K562 (cell line): ENCODE data around the gene HNRNPF. TPM values are rescaled to one million over a fixed set of nuclear protein-coding genes. Genes with fewer than 3 reads are reported as not detected.

Source experiments
- ELF4 ChIP-seq: fragments of 450-650 bp; formaldehyde crosslinking; IDR thresholded peaks from 2 replicates; pipeline ENCODE4 v1.4.0; 2022; ENCODE audit warnings: missing genetic modification characterization
- HDAC3 ChIP-seq: fragments of 450-650 bp; IDR thresholded peaks from 2 replicates; pipeline ENCODE4 v1.6.1; 2018; ENCODE audit warnings: borderline replicate concordance, mild to moderate bottlenecking, moderate library complexity; ENCODE audit not compliant: partially characterized antibody
- HDGF ChIP-seq: fragments of 450-650 bp; IDR thresholded peaks from 2 replicates; pipeline ENCODE4 v1.6.1; 2016
- HMBOX1 ChIP-seq: sonication (generic); IDR thresholded peaks from 2 replicates; pipeline ENCODE4 v1.6.1; 2016
- HMGN3 ChIP-seq: IDR thresholded peaks from 2 replicates; pipeline ENCODE4 v1.6.1; 2011; ENCODE audit warnings: borderline replicate concordance, low read depth, mild to moderate bottlenecking, mixed read lengths, low read length; ENCODE audit not compliant: insufficient read length; ENCODE audit errors: extremely low read depth
- MYBL2 ChIP-seq, 2 experiments: fragments of 450-650 bp in 1 of 2; sonication (generic) in 1 of 2; formaldehyde crosslinking in 1 of 2; IDR thresholded peaks; 2 replicates each; pipeline versions ENCODE4 v1.6.1 to v1.8.1; 2017 to 2022; ENCODE audit warnings: borderline replicate concordance in 1 of 2, inconsistent platforms in 1 of 2, low read depth in 1 of 2, mild to moderate bottlenecking in 1 of 2, missing genetic modification reagents in 1 of 2, moderate library complexity in 1 of 2
- NELFE ChIP-seq: IDR thresholded peaks from 2 replicates; pipeline ENCODE4 v1.6.1; 2011; ENCODE audit warnings: mild to moderate bottlenecking; ENCODE audit not compliant: insufficient read depth, insufficient read length
- PTRF ChIP-seq: fragments of 450-650 bp; IDR thresholded peaks from 2 replicates; pipeline ENCODE4 v1.6.1; 2016; ENCODE audit warnings: mild to moderate bottlenecking, missing genetic modification characterization, missing compliant biosample characterization
- RFX1 ChIP-seq: fragments of 450-650 bp; IDR thresholded peaks from 2 replicates; pipeline ENCODE4 v1.6.1; 2016; ENCODE audit warnings: mild to moderate bottlenecking, moderate library complexity
- SMARCB1 ChIP-seq: IDR thresholded peaks from 2 replicates; pipeline ENCODE4 v1.6.1; 2011; ENCODE audit warnings: improper control_type of control experiment, low read depth; ENCODE audit not compliant: insufficient read length
- ZFP1 ChIP-seq: fragments of 450-650 bp; formaldehyde crosslinking; IDR thresholded peaks from 2 replicates; pipeline ENCODE4 v1.4.0; 2020; ENCODE audit warnings: mild to moderate bottlenecking, mixed read lengths
- ZNF253 ChIP-seq: fragments of 250-450 bp; sonication (Bioruptor Pico); conservative IDR thresholded peaks from 2 replicates; pipeline ENCODE4 v1.6.1; 2021; ENCODE audit warnings: mild to moderate bottlenecking
- ZNF561 ChIP-seq: fragments of 450-650 bp; formaldehyde crosslinking; conservative IDR thresholded peaks from 2 replicates; pipeline ENCODE4 v1.4.0; 2020; ENCODE audit warnings: mild to moderate bottlenecking, moderate library complexity
- polyA plus RNA-seq, 8 experiments: library from polyadenylated mRNA; depleted of rRNA in 4 of 8; stranded (reverse) in 5 of 8; unstranded in 3 of 8; fragments of >200 nt; fragmentation: Nextera tagmentation in 2 of 8; fragmentation: Illumina TruSeq in 1 of 8; extraction: Ambion mirVana in 2 of 8; extraction: Trizol in 1 of 8; gene quantifications; 2 replicates each; pipeline versions ENCODE4 v1.2.1 to v1.2.3, GENCODE V29; 2011 to 2014; ENCODE audit warnings: inconsistent platforms in 1 of 8, missing spikeins in 1 of 8
- total RNA-seq, 7 experiments: library from RNA; depleted of rRNA in 6 of 7; stranded (reverse); fragments of >200 nt in 6 of 7; fragmentation: Illumina TruSeq in 2 of 7; extraction: Trizol in 2 of 7; gene quantifications; 2 replicates each; pipeline versions ENCODE4 v1.2.1 to v1.2.3, GENCODE V29; 2011 to 2021; ENCODE audit warnings: low replicate concordance in 1 of 7
- TF ChIP-seq, protein P1 (sequence below): sonication (generic); formaldehyde crosslinking; IDR thresholded peaks from 2 replicates; pipeline ENCODE4 v1.8.0; 2022; ENCODE audit warnings: mild to moderate bottlenecking, low read depth, missing genetic modification reagents
- TF ChIP-seq, protein P2 (sequence below): sonication (generic); formaldehyde crosslinking; IDR thresholded peaks from 2 replicates; pipeline ENCODE4 v1.8.0; 2022; ENCODE audit warnings: mild to moderate bottlenecking, missing genetic modification reagents
- TF ChIP-seq, protein P3 (sequence below): fragments of 450-650 bp; formaldehyde crosslinking; IDR thresholded peaks from 2 replicates; pipeline ENCODE4 v1.4.0; 2020; ENCODE audit warnings: mild to moderate bottlenecking
- TF ChIP-seq, protein P4 (sequence below): sonication (generic); formaldehyde crosslinking; IDR thresholded peaks from 2 replicates; pipeline ENCODE4 v1.8.1; 2022; ENCODE audit warnings: missing genetic modification reagents

The HNRNPF gene
- total and polyA plus RNA-seq, 9 of the 15 experiments (the other 6 are each of a cell fraction or from before 2014, with no cell fraction given), result 192 to 489 (median 416) TPM

DNA sequence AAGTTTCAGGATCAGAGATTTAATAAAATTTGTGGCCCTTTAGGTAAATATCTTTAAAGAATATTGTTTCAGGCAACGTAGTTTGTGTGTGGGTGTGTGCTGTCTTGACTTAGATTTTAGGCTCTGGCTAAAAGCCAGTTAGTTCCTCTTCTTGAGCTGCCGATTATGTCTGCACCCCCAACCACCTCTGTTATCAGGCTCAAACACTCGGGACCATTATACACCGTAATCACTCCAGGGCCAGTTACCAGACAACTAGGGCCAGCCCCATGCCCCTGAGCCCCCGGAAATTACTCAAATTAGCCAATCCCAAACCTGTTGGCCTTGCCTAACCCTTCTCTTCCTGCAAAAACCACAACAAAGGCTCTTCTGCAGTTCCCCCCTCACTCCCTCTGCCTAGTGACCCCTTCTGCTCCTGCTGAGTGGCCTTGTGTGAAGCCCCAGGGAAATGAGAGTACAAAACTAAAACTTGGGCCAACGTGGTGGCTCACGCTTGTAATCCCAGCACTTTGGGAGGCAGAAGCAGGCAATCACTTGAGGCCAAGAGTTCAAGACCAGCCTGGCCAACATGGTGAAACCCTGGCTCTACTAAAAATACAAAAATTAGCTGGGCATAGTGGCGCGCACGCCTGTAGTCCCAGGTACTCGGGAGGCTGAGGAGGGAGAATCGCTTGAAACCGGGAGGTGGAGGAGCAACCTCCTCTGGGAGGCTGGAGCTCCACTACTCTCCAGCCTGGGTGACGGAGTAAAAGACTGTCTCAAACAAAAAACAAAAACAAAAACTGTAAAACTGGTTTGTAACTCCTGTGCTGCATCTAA is 9.2 kb upstream of the HNRNPF start (continued):
- TF ChIP-seq HMBOX1 (peak; percentile 97), HMGN3 (peak; percentile 99), HDGF (peak; percentile 97), SMARCB1 (peak; percentile 86), MYBL2 (IDR thresholded peaks at IDR 0.05; ENCODE audit: low read depth) (peak; percentile 64; the same call in 1 of the 2 replicates), MYBL2 (CRISPR knock-in tag; IDR thresholded peaks at IDR 0.05; ENCODE audit: borderline replicate concordance) (no peak), NELFE (no peak), HDAC3 (peak; percentile 99), ELF4 (peak; percentile 93), ZFP1 (CRISPR knock-in tag) (peak; percentile 61; the same call in 1 of the 2 replicates), PTRF (tag) (peak; percentile 93), RFX1 (peak; percentile 67), ZNF561 (peak; percentile 66; the same call in 1 of the 2 replicates), ZNF253 (CRISPR knock-in tag) (no peak)
- TF ChIP-seq, protein P1, sequence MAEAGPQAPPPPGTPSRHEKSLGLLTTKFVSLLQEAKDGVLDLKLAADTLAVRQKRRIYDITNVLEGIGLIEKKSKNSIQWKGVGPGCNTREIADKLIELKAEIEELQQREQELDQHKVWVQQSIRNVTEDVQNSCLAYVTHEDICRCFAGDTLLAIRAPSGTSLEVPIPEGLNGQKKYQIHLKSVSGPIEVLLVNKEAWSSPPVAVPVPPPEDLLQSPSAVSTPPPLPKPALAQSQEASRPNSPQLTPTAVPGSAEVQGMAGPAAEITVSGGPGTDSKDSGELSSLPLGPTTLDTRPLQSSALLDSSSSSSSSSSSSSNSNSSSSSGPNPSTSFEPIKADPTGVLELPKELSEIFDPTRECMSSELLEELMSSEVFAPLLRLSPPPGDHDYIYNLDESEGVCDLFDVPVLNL, result no peak
- TF ChIP-seq, protein P2, sequence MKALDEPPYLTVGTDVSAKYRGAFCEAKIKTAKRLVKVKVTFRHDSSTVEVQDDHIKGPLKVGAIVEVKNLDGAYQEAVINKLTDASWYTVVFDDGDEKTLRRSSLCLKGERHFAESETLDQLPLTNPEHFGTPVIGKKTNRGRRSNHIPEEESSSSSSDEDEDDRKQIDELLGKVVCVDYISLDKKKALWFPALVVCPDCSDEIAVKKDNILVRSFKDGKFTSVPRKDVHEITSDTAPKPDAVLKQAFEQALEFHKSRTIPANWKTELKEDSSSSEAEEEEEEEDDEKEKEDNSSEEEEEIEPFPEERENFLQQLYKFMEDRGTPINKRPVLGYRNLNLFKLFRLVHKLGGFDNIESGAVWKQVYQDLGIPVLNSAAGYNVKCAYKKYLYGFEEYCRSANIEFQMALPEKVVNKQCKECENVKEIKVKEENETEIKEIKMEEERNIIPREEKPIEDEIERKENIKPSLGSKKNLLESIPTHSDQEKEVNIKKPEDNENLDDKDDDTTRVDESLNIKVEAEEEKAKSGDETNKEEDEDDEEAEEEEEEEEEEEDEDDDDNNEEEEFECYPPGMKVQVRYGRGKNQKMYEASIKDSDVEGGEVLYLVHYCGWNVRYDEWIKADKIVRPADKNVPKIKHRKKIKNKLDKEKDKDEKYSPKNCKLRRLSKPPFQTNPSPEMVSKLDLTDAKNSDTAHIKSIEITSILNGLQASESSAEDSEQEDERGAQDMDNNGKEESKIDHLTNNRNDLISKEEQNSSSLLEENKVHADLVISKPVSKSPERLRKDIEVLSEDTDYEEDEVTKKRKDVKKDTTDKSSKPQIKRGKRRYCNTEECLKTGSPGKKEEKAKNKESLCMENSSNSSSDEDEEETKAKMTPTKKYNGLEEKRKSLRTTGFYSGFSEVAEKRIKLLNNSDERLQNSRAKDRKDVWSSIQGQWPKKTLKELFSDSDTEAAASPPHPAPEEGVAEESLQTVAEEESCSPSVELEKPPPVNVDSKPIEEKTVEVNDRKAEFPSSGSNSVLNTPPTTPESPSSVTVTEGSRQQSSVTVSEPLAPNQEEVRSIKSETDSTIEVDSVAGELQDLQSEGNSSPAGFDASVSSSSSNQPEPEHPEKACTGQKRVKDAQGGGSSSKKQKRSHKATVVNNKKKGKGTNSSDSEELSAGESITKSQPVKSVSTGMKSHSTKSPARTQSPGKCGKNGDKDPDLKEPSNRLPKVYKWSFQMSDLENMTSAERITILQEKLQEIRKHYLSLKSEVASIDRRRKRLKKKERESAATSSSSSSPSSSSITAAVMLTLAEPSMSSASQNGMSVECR (CRISPR knock-in tag), result no peak
- TF ChIP-seq, protein P3, sequence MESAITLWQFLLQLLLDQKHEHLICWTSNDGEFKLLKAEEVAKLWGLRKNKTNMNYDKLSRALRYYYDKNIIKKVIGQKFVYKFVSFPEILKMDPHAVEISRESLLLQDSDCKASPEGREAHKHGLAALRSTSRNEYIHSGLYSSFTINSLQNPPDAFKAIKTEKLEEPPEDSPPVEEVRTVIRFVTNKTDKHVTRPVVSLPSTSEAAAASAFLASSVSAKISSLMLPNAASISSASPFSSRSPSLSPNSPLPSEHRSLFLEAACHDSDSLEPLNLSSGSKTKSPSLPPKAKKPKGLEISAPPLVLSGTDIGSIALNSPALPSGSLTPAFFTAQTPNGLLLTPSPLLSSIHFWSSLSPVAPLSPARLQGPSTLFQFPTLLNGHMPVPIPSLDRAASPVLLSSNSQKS (CRISPR knock-in tag), result peak; percentile 86; the same call in 1 of the 2 replicates
- TF ChIP-seq, protein P4, sequence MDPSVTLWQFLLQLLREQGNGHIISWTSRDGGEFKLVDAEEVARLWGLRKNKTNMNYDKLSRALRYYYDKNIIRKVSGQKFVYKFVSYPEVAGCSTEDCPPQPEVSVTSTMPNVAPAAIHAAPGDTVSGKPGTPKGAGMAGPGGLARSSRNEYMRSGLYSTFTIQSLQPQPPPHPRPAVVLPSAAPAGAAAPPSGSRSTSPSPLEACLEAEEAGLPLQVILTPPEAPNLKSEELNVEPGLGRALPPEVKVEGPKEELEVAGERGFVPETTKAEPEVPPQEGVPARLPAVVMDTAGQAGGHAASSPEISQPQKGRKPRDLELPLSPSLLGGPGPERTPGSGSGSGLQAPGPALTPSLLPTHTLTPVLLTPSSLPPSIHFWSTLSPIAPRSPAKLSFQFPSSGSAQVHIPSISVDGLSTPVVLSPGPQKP (CRISPR knock-in tag), result no peak
